ENCODE measurements around the gene NCOA1. TPM values are rescaled to one million over a fixed set of nuclear protein-coding genes. Genes with fewer than 3 reads are reported as not detected.
"Not testable (repeated sequence)": the region's sequence is repeated elsewhere in the genome, so short reads cannot be mapped to it uniquely, and the experiment has no call there.

NCOA1 gene
- total RNA-seq, 1 donor from 2014 or later: 25.1 TPM

DNA sequence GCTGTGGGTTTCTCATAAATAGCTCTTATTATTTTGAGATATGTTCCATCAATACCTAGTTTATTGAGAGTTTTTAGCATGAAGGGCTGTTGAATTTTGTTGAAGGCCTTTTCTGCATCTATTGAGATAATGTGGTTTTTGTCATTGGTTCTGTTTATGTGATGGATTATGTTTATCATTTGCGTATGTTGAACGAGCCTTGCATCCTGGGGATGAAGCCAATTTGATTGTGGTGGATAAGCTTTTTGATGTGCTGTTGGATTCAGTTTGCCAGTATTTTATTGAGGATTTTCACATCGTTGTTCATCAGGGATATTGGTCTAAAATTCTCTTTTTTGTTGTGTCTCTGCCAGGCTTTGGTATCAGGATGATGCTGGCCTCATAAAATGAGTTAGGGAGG, 42.5 kb downstream of the NCOA1 start:
- intact Hi-C loops (cut with micrococcal nuclease): not testable (repeated sequence)

- intact Hi-C loops (cut with micrococcal nuclease): no loop called here
Observed at GRCh38 chr2:24538720-24539119, 47.7 kb downstream of the NCOA1 start.

- intact Hi-C loops (cut with micrococcal nuclease): no loop called here
Observed at GRCh38 chr2:24539258-24539657, 48.2 kb downstream of the NCOA1 start.

DNA sequence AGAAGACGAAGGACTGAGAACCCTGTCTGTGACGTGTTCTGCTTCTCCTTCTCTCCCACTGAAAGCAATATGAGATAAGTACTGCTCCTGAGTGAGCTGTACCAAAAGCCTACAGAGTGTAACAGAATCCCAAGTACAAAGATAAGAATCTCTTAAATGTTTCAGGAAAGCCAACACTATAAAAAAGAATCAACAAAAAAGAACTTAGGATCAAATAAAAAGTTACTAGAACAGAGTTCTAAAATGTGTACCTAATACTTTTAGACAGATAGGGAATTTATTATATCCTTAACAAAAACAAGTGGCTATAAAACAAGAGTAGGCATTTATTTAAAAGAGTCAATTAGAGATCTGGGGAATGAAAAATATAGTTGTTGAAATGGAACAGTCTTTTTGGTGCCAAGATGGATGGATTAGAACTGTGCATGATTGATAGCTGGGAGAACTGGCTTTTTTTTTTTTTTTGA, 49.0 kb downstream of the NCOA1 start:
- intact Hi-C loops (cut with micrococcal nuclease): no loop called here

GRCh38 chr2:24541621-24542020, 50.6 kb downstream of the NCOA1 start:
- intact Hi-C loops (cut with micrococcal nuclease): no loop called here

- intact Hi-C loops (cut with micrococcal nuclease): no loop called here
Observed at GRCh38 chr2:24542269-24542872, 51.3 kb downstream of the NCOA1 start.

GRCh38 chr2:24543252-24543651, 52.2 kb downstream of the NCOA1 start:
- intact Hi-C loops (cut with micrococcal nuclease): no loop called here

GRCh38 chr2:24544456-24545115, 53.5 kb downstream of the NCOA1 start:
- intact Hi-C loops (cut with micrococcal nuclease): no loop called here

DNA sequence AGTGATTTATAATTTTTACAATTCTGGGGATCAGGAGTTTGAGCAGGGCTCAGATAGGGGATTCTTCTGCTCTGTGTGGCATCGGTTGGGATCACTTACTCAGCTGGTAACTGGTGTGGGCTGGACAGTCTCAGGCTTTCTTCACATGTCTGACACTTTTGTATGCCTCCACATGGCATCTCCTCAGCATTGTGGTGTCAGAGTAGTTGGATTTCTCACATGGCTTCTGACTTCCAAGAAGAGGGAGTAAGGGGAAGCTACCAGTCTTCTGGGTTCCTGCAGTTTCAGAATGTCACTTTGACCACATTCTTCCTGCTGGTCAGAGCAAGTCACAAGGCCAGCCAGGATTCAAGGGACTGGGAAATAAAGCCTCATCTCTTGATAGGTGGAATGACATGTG, 55.6 kb downstream of the NCOA1 start:
- intact Hi-C loops (cut with micrococcal nuclease): no loop called here

DNA sequence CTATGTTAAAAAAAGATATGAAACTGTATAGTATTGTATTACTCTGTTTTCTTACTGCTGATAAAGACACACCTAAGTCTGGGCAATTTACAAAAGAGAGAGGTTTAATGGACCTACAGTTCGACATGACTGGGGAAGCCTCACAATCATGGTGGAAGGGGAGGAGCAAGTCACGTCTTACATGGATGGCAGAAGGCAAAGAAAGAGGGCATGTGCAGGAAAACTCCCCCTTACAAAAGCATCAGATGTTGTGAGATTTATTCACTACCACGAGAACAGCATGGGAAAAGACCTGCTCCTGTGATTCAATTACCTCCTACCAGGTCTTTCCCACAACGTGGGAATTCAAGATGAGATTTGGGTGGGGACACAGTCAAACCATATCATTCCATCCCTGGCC, 57.0 kb downstream of the NCOA1 start:
- intact Hi-C loops (cut with micrococcal nuclease): no loop called here

GRCh38 chr2:24550301-24550700, 59.2 kb downstream of the NCOA1 start:
- intact Hi-C loops (cut with micrococcal nuclease): not testable (repeated sequence)

DNA sequence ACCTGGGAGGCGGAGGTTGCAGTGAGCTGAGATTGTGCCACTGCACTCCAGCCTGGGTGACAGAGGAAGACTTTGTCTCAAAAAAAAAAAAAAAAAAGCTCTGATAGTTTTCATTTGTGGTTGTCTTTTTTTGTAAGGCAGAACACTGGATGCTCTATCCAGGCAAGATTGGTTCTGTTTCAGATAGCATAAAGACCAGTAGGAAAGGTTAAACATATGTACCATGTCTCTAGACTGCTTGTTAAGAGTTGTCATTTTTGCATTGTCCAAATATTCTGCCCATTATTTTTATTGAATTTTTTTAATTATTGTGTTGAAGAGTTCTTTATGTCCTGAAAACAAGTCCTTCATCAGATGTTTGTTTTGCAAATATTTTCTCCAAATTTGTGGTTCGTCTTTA, 60.0 kb downstream of the NCOA1 start:
- intact Hi-C loops (cut with micrococcal nuclease): no loop called here

GRCh38 chr2:24552836-24553235, 61.8 kb downstream of the NCOA1 start:
- intact Hi-C loops (cut with micrococcal nuclease): no loop called here

DNA sequence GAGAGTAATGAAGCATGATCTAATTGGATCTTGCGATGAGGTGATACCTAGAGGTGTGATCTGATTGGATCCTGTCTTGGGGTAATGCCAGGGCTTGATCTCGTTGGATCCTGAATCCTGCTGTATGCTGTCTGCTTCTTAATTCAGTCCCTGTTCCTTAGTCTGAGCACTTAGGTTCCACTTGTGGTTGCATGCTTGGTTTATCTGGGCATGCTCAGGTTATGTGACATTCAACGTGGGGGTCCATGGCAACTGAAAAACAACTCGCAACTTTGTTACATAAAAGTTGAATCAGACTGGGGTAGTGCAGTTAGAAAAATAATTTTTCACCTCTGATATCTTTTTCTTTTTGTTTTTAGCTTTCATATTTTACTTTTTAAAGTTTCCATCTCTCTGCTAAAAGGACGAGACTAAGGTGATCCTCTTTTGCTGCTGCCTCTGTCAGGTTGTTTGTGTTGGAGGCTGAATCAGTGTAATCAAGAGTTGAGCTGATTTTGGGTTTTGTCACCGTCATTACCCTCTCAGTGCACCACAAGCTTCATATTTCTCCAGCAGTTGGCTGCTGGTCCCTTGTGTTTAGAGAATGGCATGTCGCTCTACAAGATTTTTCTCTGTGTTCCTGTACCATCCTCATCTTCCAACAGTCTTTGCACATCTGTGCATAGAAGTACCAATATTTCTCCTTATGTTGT, 67.9 kb downstream of the NCOA1 start:
- intact Hi-C loops (cut with micrococcal nuclease): no loop called here

DNA sequence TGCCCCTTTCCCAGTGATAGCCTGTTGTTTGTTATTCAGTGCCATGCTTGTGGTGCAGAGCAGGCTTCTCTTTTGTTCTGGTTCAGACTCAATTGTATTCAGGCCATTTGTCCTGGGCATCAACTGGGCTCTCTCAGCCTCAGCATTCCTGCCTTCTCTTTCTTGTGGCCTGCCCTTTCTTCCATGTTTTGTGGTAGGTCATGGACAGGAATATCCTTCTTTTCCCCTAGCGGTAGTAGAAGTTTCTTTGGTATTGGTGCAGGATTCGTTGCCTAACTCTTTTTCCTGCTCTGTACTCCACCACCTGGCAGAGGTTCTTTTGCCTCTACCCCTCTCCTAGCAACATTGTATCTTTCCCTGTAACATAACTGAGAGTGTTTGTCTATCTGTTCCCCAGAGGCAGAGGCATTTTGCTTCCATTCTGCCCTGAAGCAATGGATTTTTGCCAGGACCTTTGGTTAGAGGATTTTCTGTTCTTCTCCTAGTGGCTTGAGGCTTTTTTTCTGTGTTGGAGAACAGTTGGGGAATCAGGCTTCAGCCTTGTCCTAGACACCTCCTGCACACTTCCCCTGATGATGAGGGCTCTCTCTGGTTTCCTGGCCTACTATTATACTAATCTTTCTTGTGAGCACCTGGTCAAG, 68.5 kb downstream of the NCOA1 start:
- intact Hi-C loops (cut with micrococcal nuclease): no loop called here

GRCh38 chr2:24565537-24565936, 74.5 kb downstream of the NCOA1 start:
- intact Hi-C loops (cut with micrococcal nuclease): no loop called here

DNA sequence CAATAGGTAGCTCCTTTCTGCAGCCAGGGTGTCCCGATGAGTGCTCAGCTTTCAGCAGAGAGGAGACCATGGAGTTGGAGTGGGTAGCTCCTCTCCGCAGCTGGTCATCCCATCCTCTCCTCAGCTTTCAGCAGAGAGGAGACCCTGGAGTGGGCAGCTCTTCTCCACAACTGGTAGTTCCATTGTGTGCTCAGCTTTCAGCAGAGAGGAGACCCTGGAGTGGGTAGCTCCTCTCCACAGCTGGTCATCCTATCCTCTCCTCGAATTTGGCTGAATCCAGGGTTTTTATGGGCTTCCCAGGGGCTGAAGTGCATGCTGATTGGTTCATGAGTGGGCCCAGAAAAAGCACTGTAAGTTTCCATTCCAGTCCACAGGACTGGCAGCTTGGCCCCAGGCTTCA, 75.2 kb downstream of the NCOA1 start:
- intact Hi-C loops (cut with micrococcal nuclease): no loop called here

- intact Hi-C loops (cut with micrococcal nuclease): no loop called here
Observed at GRCh38 chr2:24566630-24567029, 75.6 kb downstream of the NCOA1 start.

DNA sequence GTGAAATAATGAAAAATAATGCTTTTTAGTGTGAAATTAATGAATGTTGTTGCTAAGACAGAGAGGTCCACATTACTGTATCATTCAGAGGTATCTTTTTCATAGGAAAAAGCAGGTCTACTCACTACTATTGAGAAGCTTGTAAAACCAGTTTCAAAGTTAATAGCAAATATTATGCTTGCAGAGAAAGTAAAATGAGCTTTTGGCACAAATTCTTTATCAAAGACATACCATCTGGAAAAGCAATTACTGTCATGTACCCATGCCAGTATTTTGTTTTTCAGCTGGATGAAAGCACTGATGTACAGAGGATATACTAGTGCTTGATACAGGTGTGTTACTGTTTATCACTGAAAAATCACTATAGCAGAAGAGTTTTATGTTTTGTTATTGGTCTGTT, 77.5 kb downstream of the NCOA1 start:
- intact Hi-C loops (cut with micrococcal nuclease): no loop called here

DNA sequence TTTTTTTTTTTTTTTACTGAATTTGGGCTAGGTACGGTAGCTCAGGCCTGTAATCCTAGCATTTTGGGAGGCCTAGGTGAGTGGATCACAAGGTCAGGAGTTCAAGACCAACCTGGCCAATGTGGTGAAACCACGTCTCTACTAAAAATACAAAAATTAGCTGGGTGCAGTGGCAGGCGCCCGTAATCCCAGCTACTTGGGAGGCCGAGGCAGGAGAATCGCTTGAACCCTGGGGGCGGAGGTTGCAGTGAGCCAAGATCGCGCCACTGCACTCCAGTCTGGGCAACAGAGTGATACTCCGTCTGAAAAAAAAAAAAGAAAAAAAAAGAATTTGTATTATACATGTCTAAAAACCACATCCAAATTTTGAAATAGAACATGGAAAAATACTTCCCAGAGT, 78.5 kb downstream of the NCOA1 start:
- intact Hi-C loops (cut with micrococcal nuclease): not testable (repeated sequence)

GRCh38 chr2:24570225-24570624, 79.2 kb downstream of the NCOA1 start:
- intact Hi-C loops (cut with micrococcal nuclease): loop anchor here (10.0 kb wide), 2 partner anchors 155 to 355 kb away; partner anchors contain the start of gene ADCY3

DNA sequence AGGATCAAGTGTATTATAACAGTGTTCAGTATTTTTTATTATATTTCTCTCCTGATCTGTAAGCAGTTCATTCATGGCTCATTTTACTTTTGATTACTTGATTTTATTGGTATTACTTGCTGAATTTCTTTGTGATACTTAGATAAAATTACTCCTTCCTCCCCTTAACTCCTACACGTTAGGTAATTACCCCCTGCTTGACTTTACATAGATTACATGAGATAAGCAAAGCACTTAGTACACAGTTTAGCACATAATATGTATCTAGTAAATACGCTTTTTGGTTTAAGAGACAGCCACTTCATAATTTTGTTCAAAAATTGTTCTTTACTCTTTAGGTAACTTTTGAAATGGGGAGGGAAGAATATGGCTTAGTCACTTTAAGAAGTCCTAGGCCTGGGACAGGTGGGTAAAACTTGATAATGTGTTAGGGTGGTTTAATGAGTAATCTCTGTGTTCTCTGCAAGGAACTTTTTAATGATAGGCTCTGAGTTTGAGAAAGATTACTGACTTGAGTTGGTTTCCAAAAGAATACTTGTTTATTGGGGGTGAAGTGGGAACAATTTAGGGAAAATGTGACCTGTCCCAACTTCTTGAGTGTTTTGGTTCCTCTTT, 80.9 kb downstream of the NCOA1 start:
- intact Hi-C loops (cut with micrococcal nuclease): loop anchor here (10.0 kb wide), 2 partner anchors 157 to 353 kb away; partner anchors contain the start of gene ADCY3

Measured in T-helper 1 cell treated with Interleukin-12 subunit alpha and Interleukin-12 subunit beta and Interleukin-4 antibody, amounts not matched to agents 30 ng/mL and 1 ng/mL, for 36 hours (primary cell).